ENCODE measurements around the gene PRKCA.
"Not testable (repeated sequence)": the region's sequence is repeated elsewhere in the genome, so short reads cannot be mapped to it uniquely, and the experiment has no call there.

PRKCA gene

GRCh38 chr17:66357037-66357436 lies 54.6 kb downstream of the PRKCA start:
- no peak overlapping the region for H3K27ac ChIP-seq
- H3K9me3 ChIP-seq (ENCODE audit: low read depth, low read length) = no peaks in the 10 kb centered on the region
- H3K36me3 ChIP-seq (ENCODE audit: insufficient read depth, low read length) = no peaks in the 10 kb centered on the region
- TF ChIP-seq POLR2AphosphoS5 (IDR thresholded peaks at IDR 0.05; ENCODE audit: borderline replicate concordance, low read depth, low read length) (no peak), FOXP2 (optimal IDR thresholded peaks at IDR 0.05; ENCODE audit: control extremely low read depth, extremely low read length, insufficient read depth) (no peak)
- no peak for DNase-seq (ENCODE audit: low read depth, low spot score)
- no peak overlapping the region for H3K9ac ChIP-seq (ENCODE audit: insufficient read length)
- H3K4me3 ChIP-seq = no peak overlapping the region

- DNase-seq (ENCODE audit: low read depth, low spot score) = no peak
- Histone ChIP-seq H3K27ac (no peak overlapping the region), H3K9ac (ENCODE audit: insufficient read length) (no peak overlapping the region), H3K9me3 (ENCODE audit: low read depth, low read length) (no peaks in the 10 kb centered on the region), H3K36me3 (ENCODE audit: insufficient read depth, low read length) (no peaks in the 10 kb centered on the region), H3K4me3 (no peak overlapping the region)
- TF ChIP-seq FOXP2 (optimal IDR thresholded peaks at IDR 0.05; ENCODE audit: control extremely low read depth, extremely low read length, insufficient read depth) (no peak), EZH2 (IDR thresholded peaks at IDR 0.05) (no peak), POLR2AphosphoS5 (IDR thresholded peaks at IDR 0.05; ENCODE audit: borderline replicate concordance, low read depth, low read length) (no peak)
Measured at GRCh38 chr17:66359351-66359750, 56.9 kb downstream of the PRKCA start.

GRCh38 chr17:66360961-66361565 lies 58.6 kb downstream of the PRKCA start:
- H3K27ac ChIP-seq; H3K9me3 ChIP-seq (ENCODE audit: low read depth, low read length); DNase-seq (ENCODE audit: low read depth, low spot score); H3K4me3 ChIP-seq; H3K9ac ChIP-seq (ENCODE audit: insufficient read length); H3K36me3 ChIP-seq (ENCODE audit: insufficient read depth, low read length): not testable (repeated sequence)

- Histone ChIP-seq H3K9me3 (ENCODE audit: low read depth, low read length) (no peaks in the 10 kb centered on the region), H3K4me3 (no peak overlapping the region), H3K36me3 (ENCODE audit: insufficient read depth, low read length) (no peaks in the 10 kb centered on the region), H3K27ac (no peak overlapping the region), H3K9ac (ENCODE audit: insufficient read length) (no peak overlapping the region)
- TF ChIP-seq POLR2AphosphoS5 (IDR thresholded peaks at IDR 0.05; ENCODE audit: borderline replicate concordance, low read depth, low read length) (no peak), FOXP2 (optimal IDR thresholded peaks at IDR 0.05; ENCODE audit: control extremely low read depth, extremely low read length, insufficient read depth) (no peak), EZH2 (IDR thresholded peaks at IDR 0.05) (no peak)
- no peak for DNase-seq (ENCODE audit: low read depth, low spot score)
Measured at GRCh38 chr17:66364508-66364907, 62.1 kb downstream of the PRKCA start.

GRCh38 chr17:66364990-66365490 lies 62.6 kb downstream of the PRKCA start:
- H3K4me3 ChIP-seq = no peak overlapping the region
- H3K36me3 ChIP-seq (ENCODE audit: insufficient read depth, low read length) = no peaks in the 10 kb centered on the region
- H3K9me3 ChIP-seq (ENCODE audit: low read depth, low read length) = no peaks in the 10 kb centered on the region
- TF ChIP-seq FOXP2 (optimal IDR thresholded peaks at IDR 0.05; ENCODE audit: control extremely low read depth, extremely low read length, insufficient read depth) = no peak
- no peak for TF ChIP-seq EZH2 (IDR thresholded peaks at IDR 0.05)
- no peak for TF ChIP-seq POLR2AphosphoS5 (IDR thresholded peaks at IDR 0.05; ENCODE audit: borderline replicate concordance, low read depth, low read length)
- no peak overlapping the region for H3K27ac ChIP-seq
- no peak for DNase-seq (ENCODE audit: low read depth, low spot score)
- H3K9ac ChIP-seq (ENCODE audit: insufficient read length) = no peak overlapping the region

GRCh38 chr17:66365903-66366302 lies 63.5 kb downstream of the PRKCA start:
- Histone ChIP-seq H3K36me3 (ENCODE audit: insufficient read depth, low read length) (no peaks in the 10 kb centered on the region), H3K9me3 (ENCODE audit: low read depth, low read length) (no peaks in the 10 kb centered on the region), H3K4me3 (no peak overlapping the region), H3K27ac (no peak overlapping the region), H3K9ac (ENCODE audit: insufficient read length) (no peak overlapping the region)
- TF ChIP-seq POLR2AphosphoS5 (IDR thresholded peaks at IDR 0.05; ENCODE audit: borderline replicate concordance, low read depth, low read length) = no peak
- TF ChIP-seq EZH2 (IDR thresholded peaks at IDR 0.05) = no peak
- no peak for TF ChIP-seq FOXP2 (optimal IDR thresholded peaks at IDR 0.05; ENCODE audit: control extremely low read depth, extremely low read length, insufficient read depth)
- no peak for DNase-seq (ENCODE audit: low read depth, low spot score)

GRCh38 chr17:66367107-66367506 lies 64.7 kb downstream of the PRKCA start:
- H3K9ac ChIP-seq (ENCODE audit: insufficient read length) = no peak overlapping the region
- H3K27ac ChIP-seq = no peak overlapping the region
- TF ChIP-seq EZH2 (IDR thresholded peaks at IDR 0.05) (no peak), FOXP2 (optimal IDR thresholded peaks at IDR 0.05; ENCODE audit: control extremely low read depth, extremely low read length, insufficient read depth) (no peak), POLR2AphosphoS5 (IDR thresholded peaks at IDR 0.05; ENCODE audit: borderline replicate concordance, low read depth, low read length) (no peak)
- no peaks in the 10 kb centered on the region for H3K9me3 ChIP-seq (ENCODE audit: low read depth, low read length)
- no peaks in the 10 kb centered on the region for H3K36me3 ChIP-seq (ENCODE audit: insufficient read depth, low read length)
- H3K4me3 ChIP-seq = no peak overlapping the region
- DNase-seq (ENCODE audit: low read depth, low spot score) = no peak

GRCh38 chr17:66369830-66370229 lies 67.4 kb downstream of the PRKCA start:
- Histone ChIP-seq H3K36me3 (ENCODE audit: insufficient read depth, low read length) (no peaks in the 10 kb centered on the region), H3K27ac (no peak overlapping the region)
- DNase-seq (ENCODE audit: low read depth, low spot score) = no peak

GRCh38 chr17:66371561-66371960 lies 69.1 kb downstream of the PRKCA start:
- no peak overlapping the region for H3K4me3 ChIP-seq
- DNase-seq (ENCODE audit: low read depth, low spot score) = no peak
- no peak overlapping the region for H3K27ac ChIP-seq
- H3K9me3 ChIP-seq (ENCODE audit: low read depth, low read length) = no peaks in the 10 kb centered on the region
- H3K36me3 ChIP-seq (ENCODE audit: insufficient read depth, low read length) = no peaks in the 10 kb centered on the region
- no peak for TF ChIP-seq POLR2AphosphoS5 (IDR thresholded peaks at IDR 0.05; ENCODE audit: borderline replicate concordance, low read depth, low read length)
- no peak overlapping the region for H3K9ac ChIP-seq (ENCODE audit: insufficient read length)

More at GRCh38 chr17:66369830-66370229, 67.4 kb downstream of the PRKCA start:
- no peak overlapping the region for H3K9ac ChIP-seq (ENCODE audit: insufficient read length)
- no peaks in the 10 kb centered on the region for H3K9me3 ChIP-seq (ENCODE audit: low read depth, low read length)
- no peak overlapping the region for H3K4me3 ChIP-seq
- TF ChIP-seq POLR2AphosphoS5 (IDR thresholded peaks at IDR 0.05; ENCODE audit: borderline replicate concordance, low read depth, low read length) (no peak), FOXP2 (optimal IDR thresholded peaks at IDR 0.05; ENCODE audit: control extremely low read depth, extremely low read length, insufficient read depth) (no peak)

Measured in SK-N-MC (cell line).